Mucosa of stomach (tissue), 1 donor: ENCODE measurements around the gene MACROD1.

Experiments used
- H3K27me3 ChIP-seq: one replicate; pipeline ENCODE4 v1.7.0; 2013; ENCODE audit warnings: mild to moderate bottlenecking, low read length; ENCODE audit not compliant: control insufficient read depth, insufficient read depth
- H3K36me3 ChIP-seq: one replicate; pipeline ENCODE4 v1.7.0; 2013; ENCODE audit warnings: low read length; ENCODE audit not compliant: control insufficient read depth, insufficient read depth
- H3K4me1 ChIP-seq: one replicate; pipeline ENCODE4 v1.7.0; 2013; ENCODE audit warnings: mild to moderate bottlenecking, low read length; ENCODE audit not compliant: control insufficient read depth, insufficient read depth
- H3K4me3 ChIP-seq: one replicate; pipeline ENCODE4 v1.7.0; 2013; ENCODE audit warnings: low read length
- H3K9ac ChIP-seq: one replicate; pipeline ENCODE4 v1.7.0; 2013; ENCODE audit warnings: mild to moderate bottlenecking, low read length, moderate library complexity
- H3K9me3 ChIP-seq: one replicate; pipeline ENCODE4 v1.7.0; 2013; ENCODE audit warnings: mild to moderate bottlenecking, low read length, moderate library complexity; ENCODE audit not compliant: control insufficient read depth
- donor health status: Pancreatic carcinoma.

The MACROD1 gene

DNA sequence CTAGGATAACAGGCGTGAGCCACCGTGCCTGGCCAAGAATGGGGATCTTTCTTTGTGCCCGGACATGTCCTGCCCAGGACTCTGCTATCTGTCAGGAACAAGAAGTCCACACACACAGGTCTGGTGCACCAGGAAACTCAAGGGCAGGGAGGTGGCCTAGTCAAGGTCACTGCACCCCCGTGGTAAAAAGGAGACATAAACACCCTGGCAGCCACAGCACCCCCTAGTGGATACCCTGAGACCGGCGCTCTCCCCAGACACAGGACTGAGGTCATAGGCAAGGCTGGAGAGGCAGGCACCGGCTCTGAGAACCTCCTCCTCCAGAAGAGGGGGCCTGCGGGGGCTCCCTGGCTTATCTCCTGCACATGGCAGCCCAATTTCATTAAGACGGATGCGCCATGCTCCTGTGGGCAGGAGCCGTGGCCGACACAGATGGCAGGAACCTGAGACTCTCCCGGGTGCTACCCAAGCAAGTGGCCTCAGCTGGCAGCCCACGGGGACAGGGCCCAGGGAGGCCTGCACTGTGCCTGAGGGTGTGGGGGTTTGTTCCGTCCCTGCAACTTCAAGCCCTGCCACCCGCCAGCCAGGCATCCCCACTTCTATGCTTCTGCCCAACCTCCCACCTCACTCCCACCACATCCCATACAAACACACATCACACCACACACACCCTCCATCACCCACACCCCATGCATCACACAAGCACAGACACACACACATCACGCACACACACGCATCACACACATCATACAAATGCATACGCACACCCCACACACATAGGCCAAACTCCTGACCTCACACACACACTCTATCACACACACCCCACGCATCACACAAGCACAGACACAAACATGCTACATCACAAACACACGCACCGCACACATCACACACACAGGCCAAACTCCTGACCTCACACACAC lies 19.6 kb downstream of the MACROD1 start:
- Histone ChIP-seq H3K4me1 (peaks cover 10% of the 10 kb centered on the region), H3K36me3 (no peaks in the 10 kb centered on the region), H3K9ac (no peak overlapping the region), H3K4me3 (no peak overlapping the region), H3K9me3 (no peaks in the 10 kb centered on the region), H3K27me3 (no peaks in the 10 kb centered on the region)

DNA sequence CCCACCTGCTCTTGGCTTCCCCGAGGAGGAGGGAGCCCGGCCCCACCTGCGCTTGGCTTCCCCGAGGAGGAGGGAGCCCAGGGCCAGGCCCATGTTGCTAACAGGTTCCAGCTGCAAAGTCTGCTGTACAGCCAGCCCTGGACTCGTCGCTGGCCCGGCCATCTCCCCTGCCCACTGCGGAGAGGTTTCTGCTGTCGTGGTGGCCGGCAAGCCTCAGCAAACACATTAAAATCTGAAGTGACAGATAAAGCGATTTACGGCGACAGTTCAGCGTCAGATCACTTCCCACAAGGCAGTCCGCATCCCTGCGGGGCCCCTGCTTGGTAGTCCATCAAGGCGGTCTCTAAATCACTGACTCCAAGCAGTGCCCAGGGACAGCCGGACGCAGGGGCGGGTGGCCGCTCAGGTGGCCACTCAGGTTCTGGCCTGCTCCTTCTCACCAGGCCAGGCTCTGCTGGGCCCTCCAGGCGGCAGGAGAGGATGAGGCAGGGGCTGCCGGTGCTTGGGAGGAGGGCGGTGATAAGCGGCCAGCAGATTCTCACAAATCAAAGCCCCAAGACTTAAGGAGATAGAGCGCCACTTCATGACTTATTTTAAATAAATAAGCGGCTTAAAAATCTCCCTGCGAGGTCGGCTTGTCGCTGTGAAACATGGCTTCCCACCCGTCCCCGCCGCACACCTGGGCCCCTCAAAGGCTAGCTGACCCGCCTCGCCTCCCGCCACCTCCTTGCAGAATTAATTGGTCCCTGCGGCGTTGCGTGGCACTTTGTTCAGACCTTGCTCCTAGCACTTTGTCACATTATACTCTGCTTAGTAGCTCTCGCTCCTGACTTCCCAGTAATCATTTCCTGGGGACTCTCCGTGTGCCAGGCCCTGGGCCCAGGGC lies 21.1 kb downstream of the MACROD1 start:
- Histone ChIP-seq H3K4me1 (peaks cover 10% of the 10 kb centered on the region), H3K9ac (no peak overlapping the region)

DNA sequence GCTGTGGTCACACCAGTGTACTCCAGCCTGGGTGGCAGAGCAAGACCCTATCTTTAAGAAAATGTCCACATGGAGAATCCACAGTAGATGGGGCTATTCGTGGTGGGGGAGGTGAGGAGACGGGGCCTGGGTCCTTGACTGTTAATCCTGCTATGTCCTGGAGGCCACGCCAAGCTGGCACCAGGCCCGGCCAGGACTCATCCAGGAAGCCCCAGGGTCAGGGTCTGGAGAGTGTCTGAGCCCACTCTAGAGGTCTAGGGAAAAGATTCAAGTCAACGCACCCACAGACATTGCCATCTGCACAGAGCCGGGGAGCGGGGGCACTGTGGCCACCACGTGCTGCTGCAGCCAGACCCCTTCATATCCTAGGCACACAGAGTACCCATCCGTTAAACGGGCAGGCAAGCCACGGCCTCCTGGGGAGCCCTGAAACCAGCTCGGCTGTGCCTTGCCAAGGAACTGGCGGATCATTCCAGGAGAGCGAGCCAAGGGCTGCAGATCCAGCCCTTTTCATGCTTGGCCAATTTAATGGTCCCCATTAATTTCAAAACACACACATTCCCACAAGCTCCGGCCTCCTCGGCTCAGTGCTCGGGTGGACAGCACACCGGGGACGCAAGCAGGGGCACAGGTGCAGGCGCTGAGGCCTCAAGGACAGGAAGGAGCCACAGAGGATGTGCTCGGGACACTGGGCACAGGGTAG lies 24.7 kb downstream of the MACROD1 start:
- no peak overlapping the region for H3K4me3 ChIP-seq
- H3K9me3 ChIP-seq = no peaks in the 10 kb centered on the region
- no peaks in the 10 kb centered on the region for H3K27me3 ChIP-seq
- H3K36me3 ChIP-seq = no peaks in the 10 kb centered on the region
- no peaks in the 10 kb centered on the region for H3K4me1 ChIP-seq
- no peak overlapping the region for H3K9ac ChIP-seq

More for the DNA sequence above, 21.1 kb downstream of the MACROD1 start:
- H3K36me3 ChIP-seq = no peaks in the 10 kb centered on the region
- H3K9me3 ChIP-seq = no peaks in the 10 kb centered on the region
- H3K4me3 ChIP-seq = no peak overlapping the region
- H3K27me3 ChIP-seq = no peaks in the 10 kb centered on the region

DNA sequence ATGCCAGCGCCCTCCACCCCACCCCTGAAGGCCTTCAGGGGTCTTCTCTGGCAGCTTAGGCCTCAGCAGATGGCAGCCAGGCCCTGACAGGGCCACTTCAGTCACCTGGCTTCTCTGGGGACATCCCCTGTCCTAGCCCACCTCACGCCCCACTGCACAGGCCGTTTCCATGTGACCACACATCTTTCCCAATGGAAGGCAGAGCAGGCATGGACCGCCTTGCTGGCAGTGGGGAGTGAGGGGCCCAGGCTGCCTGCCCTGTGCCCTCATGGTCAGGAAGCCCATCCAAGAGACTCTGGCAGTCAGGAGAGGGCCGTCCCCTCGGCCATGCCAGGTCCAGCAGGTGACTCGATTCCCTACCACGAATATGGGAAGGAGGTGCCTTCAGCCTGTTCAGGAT lies 25.8 kb downstream of the MACROD1 start:
- H3K27me3 ChIP-seq = no peaks in the 10 kb centered on the region
- H3K9me3 ChIP-seq = no peaks in the 10 kb centered on the region
- H3K4me1 ChIP-seq = no peaks in the 10 kb centered on the region
- H3K4me3 ChIP-seq = no peak overlapping the region
- no peaks in the 10 kb centered on the region for H3K36me3 ChIP-seq
- H3K9ac ChIP-seq = no peak overlapping the region

GRCh38 chr11:64139049-64139448 lies 26.9 kb downstream of the MACROD1 start:
- no peaks in the 10 kb centered on the region for H3K27me3 ChIP-seq

DNA sequence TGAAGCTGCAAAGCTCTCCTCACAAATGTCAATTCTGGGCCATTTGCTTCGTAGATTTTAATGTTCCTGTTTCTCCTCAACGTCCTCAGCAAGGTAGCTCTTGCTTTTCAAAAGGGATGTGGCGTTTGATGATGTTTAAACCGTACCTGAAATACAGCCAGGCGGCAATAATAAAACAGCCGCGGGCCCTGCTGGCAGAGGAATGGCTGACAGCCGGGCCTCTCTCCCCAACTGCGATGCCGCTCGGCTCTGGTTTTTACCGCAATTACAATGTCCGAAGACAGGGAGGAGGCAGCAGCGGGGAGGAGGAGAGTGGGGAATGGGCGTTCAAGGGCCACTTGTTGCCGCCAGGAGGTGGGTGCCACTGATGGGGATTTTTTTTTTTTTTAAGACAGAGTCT lies 27.5 kb downstream of the MACROD1 start:
- H3K9ac ChIP-seq = no peak overlapping the region
- no peaks in the 10 kb centered on the region for H3K27me3 ChIP-seq
- H3K9me3 ChIP-seq = no peaks in the 10 kb centered on the region
- H3K4me3 ChIP-seq = no peak overlapping the region
- H3K36me3 ChIP-seq = no peaks in the 10 kb centered on the region
- H3K4me1 ChIP-seq = no peaks in the 10 kb centered on the region

More at GRCh38 chr11:64139049-64139448, 26.9 kb downstream of the MACROD1 start:
- no peaks in the 10 kb centered on the region for H3K9me3 ChIP-seq
- H3K9ac ChIP-seq = no peak overlapping the region
- no peaks in the 10 kb centered on the region for H3K36me3 ChIP-seq
- no peaks in the 10 kb centered on the region for H3K4me1 ChIP-seq
- H3K4me3 ChIP-seq = no peak overlapping the region

DNA sequence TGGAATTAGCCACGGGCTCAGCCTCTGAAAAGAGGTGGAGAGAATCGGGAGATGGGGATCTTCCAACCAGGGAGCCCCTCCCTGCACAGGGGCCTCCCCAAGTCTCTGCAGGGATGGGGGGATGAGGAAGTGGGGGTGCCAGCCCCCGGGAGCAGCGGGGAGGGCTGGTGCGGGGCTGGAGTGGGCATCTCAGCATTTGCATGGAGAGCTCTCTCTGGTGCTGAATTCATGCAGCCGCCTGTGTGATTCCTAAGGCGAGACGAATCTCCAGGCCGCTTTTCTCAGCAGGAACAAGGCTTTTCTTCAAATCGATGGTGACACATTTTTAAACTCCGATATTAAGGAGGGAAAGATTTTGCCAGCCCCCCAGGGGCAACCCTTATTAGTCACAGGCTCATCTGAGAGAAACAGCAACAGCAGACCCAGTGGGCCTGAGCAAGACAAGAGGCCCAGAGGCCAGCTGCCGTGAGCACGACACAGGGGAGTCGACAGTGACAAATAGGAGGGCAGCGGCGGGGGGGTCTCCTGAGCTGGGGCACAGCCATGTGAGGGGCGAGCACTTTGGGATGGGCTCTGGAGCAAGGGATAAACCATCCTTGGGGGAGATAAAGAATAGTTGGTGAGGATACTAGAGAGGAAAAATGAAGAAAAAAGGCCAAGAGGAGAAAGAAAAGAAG lies 29.0 kb downstream of the MACROD1 start:
- H3K27me3 ChIP-seq = no peaks in the 10 kb centered on the region
- H3K9ac ChIP-seq = no peak overlapping the region
- H3K4me1 ChIP-seq = no peaks in the 10 kb centered on the region
- no peaks in the 10 kb centered on the region for H3K9me3 ChIP-seq
- no peaks in the 10 kb centered on the region for H3K36me3 ChIP-seq
- H3K4me3 ChIP-seq = no peak overlapping the region

GRCh38 chr11:64135711-64136110 lies 30.2 kb downstream of the MACROD1 start:
- no peaks in the 10 kb centered on the region for H3K36me3 ChIP-seq
- H3K9me3 ChIP-seq = no peaks in the 10 kb centered on the region
- H3K4me3 ChIP-seq = no peak overlapping the region
- no peak overlapping the region for H3K9ac ChIP-seq
- H3K27me3 ChIP-seq = no peaks in the 10 kb centered on the region
- H3K4me1 ChIP-seq = no peaks in the 10 kb centered on the region

- Histone ChIP-seq H3K36me3 (no peaks in the 10 kb centered on the region), H3K4me1 (no peaks in the 10 kb centered on the region), H3K9me3 (no peaks in the 10 kb centered on the region), H3K9ac (no peak overlapping the region), H3K4me3 (no peak overlapping the region), H3K27me3 (no peaks in the 10 kb centered on the region)
These were observed 30.9 kb downstream of the MACROD1 start for GRCh38 chr11:64134963-64135362.

DNA sequence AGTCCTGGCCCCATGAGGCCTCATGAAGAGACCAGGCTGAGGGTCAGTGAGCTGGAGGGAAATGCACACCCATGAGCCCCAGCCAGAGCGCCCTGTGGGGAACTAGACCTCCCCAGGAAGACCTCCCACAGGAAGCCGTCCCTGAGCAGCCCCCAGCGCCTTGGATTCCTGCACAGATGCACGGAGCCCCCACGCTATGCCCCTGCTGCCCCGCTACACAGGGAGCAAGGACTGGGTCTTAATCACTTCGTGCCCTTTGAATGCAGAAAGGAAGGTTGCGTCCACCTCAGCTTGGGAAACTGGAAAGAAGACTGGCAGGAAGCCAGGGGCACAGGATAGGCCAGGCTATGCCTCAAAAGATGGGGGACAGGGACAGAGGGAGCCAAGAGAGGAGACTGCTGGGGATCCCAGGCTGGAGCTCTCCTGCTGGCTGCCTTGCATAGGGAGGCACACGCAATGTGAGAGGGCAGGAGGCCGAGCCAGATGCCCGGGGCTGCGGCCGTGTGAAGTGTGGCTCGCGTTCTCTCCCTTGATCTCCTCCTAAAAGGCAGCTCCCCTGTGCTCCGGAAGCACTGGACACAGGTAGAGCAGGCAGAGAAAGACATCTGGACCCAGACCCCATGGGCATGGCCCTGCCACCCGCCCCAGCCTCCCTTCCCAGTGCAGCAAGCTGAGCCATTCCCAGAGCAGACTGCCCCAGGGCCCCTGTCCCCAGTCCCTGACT lies 32.8 kb downstream of the MACROD1 start:
- Histone ChIP-seq H3K4me3 (no peak overlapping the region), H3K9me3 (no peaks in the 10 kb centered on the region), H3K27me3 (no peaks in the 10 kb centered on the region), H3K36me3 (no peaks in the 10 kb centered on the region), H3K4me1 (no peaks in the 10 kb centered on the region), H3K9ac (no peak overlapping the region)

DNA sequence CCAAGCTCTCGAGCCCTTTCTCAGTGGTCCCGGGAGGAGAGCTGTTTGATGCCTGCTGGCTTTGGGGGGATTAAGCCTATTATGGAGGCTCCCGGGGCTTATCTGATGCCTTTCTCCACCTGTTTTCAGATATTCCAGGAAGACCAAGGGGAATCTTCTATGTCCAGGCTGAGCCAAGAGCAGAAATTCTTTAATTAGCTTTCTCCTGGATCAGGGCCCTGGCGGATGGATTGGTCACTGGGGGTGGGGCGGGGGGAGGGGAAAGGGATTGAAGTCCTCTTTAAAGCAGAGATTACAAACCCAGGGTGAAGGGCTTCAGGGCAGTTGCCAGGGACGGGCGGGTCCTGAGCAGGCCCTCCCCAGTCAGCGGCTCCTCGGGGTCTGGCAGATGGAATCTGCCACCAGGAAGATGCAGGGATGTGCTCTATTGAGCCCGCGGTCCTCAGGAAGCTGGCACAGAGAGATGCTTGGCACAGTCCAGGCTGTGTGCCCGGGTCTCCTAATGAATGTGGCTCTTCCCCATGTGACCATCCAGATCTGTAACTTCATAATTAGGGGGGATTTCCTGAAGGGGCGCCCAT lies 33.6 kb downstream of the MACROD1 start:
- Histone ChIP-seq H3K36me3 (no peaks in the 10 kb centered on the region), H3K27me3 (no peaks in the 10 kb centered on the region), H3K4me3 (no peak overlapping the region), H3K9me3 (no peaks in the 10 kb centered on the region), H3K4me1 (no peaks in the 10 kb centered on the region), H3K9ac (no peak overlapping the region)
